Effector memory CD4-positive, alpha-beta T cell (primary cell): Measurements from ENCODE around the gene ARAP1.

Experiments
- DNase-seq, 3 donors: peaks; one replicate each; pipeline ENCODE4 v3.0.0-alpha.2; 2020
- H3K27ac ChIP-seq: 2 replicates; pipeline ENCODE4 v1.7.0; 2013; ENCODE audit warnings: mild to moderate bottlenecking, low read length, moderate library complexity; ENCODE audit not compliant: insufficient read depth, poor library complexity, severe bottlenecking
- H3K27me3 ChIP-seq: replicated peaks from 2 replicates; pipeline ENCODE4 v1.7.0; 2013; ENCODE audit warnings: mild to moderate bottlenecking, low read length; ENCODE audit not compliant: insufficient read depth, control insufficient read depth, poor library complexity, severe bottlenecking
- H3K36me3 ChIP-seq: 2 replicates; pipeline ENCODE4 v1.7.0; 2013; ENCODE audit warnings: mild to moderate bottlenecking, low read length, moderate library complexity; ENCODE audit not compliant: control insufficient read depth, insufficient read depth
- H3K4me1 ChIP-seq: 2 replicates; pipeline ENCODE4 v1.7.0; 2013; ENCODE audit warnings: low read length, mild to moderate bottlenecking; ENCODE audit not compliant: control insufficient read depth, insufficient read depth, poor library complexity, severe bottlenecking
- H3K4me3 ChIP-seq: 2 replicates; pipeline ENCODE4 v1.7.0; 2013; ENCODE audit warnings: low read length, low read depth, mild to moderate bottlenecking; ENCODE audit not compliant: insufficient read depth, poor library complexity, severe bottlenecking
- H3K9me3 ChIP-seq: 2 replicates; pipeline ENCODE4 v1.7.0; 2013; ENCODE audit warnings: mild to moderate bottlenecking, low read length, moderate library complexity; ENCODE audit not compliant: control insufficient read depth

The ARAP1 gene

DNA sequence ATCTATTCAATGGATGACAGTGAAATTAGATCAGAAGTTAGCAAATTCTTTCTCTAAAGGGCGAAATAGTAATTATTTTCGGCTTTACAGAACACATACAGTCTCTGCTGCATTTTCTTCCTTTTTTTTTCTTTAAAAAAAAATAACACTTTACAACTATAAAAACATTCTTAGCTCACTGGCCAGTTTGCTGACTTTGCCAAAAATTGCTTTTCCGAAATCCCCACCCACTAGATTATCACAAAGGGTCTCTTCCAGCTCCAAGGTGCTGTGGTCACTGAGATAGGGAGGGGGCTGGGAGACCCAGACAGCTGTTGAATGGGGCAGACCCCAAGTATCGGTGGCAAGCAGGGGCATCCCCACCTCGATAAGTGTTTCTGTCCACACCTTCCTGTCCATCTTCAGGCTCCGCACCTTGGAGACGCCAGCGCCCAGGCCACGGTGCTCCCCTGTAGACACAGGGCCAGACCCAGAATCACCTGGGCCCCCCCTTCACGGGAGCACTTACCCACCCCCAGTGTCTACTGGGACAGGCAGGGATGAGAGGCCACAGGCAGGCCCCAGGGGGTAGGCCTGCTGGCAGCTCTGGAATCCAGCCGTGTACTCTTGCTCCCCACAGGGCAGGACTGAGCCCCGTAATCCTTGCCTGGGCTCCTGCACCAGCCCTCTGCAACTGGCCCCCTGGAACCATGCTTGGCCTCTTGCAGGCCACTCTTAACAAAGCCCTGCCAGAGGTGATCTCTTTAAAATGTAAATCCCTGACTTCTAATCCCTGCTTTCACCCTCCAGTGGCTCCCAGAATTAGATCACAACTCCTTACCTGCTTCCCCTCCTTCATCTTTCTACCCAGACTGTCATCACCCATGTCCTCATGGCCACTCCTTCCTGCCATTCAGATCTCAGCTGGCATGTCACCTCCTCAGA, 46.5 kb downstream of the ARAP1 start:
- Histone ChIP-seq H3K4me1 (no peaks in the 10 kb centered on the region), H3K36me3 (peaks cover 92% of the 10 kb centered on the region)

DNA sequence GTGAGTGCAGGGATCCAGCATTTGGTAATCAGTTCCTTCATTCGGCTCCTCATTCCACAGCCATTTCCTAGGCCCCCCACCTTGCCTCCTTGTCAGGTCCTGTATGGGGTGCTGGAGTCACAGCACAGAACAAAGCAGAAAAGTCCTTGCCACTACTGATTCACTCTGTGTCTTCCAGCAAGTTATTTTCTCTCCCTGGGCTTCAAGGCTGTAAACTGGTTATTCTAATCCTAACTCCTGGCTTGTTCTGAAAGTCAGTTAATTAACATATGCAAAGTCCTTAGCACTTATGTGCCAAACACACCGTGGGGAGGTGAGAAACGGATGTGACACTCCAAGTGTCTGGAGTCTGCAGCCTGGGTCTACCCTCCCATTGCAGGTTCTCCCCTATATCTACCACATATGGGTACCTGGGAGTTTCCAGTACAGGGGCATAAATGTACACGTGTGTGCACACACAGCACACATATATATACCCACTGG, 47.4 kb downstream of the ARAP1 start:
- H3K4me1 ChIP-seq, result no peaks in the 10 kb centered on the region
- no peak overlapping the region for H3K27ac ChIP-seq
- DNase-seq, result no peak
- H3K9me3 ChIP-seq, result no peaks in the 10 kb centered on the region
- no peaks in the 10 kb centered on the region for H3K27me3 ChIP-seq
- peaks cover 92% of the 10 kb centered on the region for H3K36me3 ChIP-seq
- H3K4me3 ChIP-seq, result no peak overlapping the region

More for the DNA sequence above, 46.5 kb downstream of the ARAP1 start:
- H3K9me3 ChIP-seq, result no peaks in the 10 kb centered on the region
- H3K4me3 ChIP-seq, result no peak overlapping the region
- H3K27ac ChIP-seq, result no peak overlapping the region
- H3K27me3 ChIP-seq, result no peaks in the 10 kb centered on the region
- no peak for DNase-seq

- Histone ChIP-seq H3K9me3 (no peaks in the 10 kb centered on the region), H3K27me3 (no peaks in the 10 kb centered on the region), H3K4me1 (no peaks in the 10 kb centered on the region), H3K4me3 (no peak overlapping the region), H3K36me3 (peaks cover 92% of the 10 kb centered on the region), H3K27ac (no peak overlapping the region)
- no peak for DNase-seq
Observed at GRCh38 chr11:72704028-72704782, 48.0 kb downstream of the ARAP1 start.

DNA sequence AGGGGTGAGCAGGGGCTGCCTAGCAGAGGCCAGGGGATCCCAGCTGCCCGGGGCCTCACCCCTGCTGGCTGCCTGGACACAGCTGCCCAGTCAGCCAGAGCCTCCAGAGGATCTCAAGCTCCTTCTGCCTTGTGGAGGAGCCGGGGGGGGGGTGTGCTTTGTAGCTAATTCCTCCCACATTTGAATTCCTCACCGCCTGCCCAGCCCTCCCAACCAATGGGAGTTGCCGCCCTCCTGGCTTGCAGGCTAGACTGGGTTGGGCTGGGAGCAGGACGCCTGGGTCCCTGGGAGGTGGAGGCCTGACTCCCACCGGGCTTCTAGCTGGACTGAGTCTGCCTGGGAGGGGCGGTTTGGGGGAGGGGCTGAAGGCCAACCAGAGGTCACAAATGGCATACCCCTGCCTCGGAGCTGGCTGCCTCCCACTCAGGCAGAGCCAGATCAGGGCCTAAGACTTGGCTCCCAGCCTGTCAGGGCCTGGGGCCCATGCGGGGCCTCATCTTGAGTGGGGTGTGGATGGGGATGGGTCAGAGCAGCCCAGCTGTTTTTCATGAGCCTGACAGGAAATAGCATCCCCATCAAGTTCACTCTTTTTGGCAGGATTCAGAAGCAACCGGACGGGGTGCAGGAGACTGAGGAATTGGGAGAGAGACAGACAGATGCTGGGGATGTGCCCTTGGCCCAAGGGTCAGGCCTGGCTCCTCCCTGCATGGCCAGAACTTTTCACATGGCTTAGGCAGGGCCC, 48.8 kb downstream of the ARAP1 start:
- H3K4me1 ChIP-seq, result no peaks in the 10 kb centered on the region
- peaks cover 92% of the 10 kb centered on the region for H3K36me3 ChIP-seq
- H3K4me3 ChIP-seq, result no peak overlapping the region
- no peaks in the 10 kb centered on the region for H3K9me3 ChIP-seq
- H3K27ac ChIP-seq, result no peak overlapping the region
- DNase-seq, result no peak
- no peaks in the 10 kb centered on the region for H3K27me3 ChIP-seq

DNA sequence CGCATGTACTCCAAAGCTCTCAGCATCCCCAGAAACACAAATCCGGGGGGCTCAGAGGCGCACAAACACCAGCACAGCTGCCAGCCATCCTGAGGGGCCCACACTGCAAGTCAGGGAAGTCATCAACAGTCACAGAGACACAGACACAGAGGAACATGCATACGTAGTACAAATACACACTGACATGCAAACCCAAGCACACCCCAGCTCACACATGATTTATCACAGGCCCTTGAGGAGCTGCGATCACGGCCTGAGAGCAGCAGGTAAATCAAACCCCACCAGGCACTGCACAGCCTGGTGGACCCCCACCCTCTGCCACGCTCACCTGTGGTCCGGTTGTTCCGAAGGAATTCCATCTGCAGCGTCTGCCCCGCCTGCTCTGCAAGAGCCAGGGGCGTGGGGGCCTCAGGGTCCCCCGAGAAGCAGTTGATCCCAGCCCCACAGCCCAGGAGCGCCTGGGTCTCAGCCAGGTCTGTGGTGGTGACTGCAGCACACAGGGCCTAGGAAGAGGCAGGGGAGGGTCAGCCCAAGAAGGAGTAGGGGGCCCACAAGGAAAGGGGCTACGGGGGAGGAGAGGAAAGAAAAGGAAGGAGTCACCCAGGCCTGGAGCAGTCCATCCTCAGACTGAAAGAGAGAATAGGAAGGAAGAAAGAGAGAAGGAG, 49.5 kb downstream of the ARAP1 start:
- no peak overlapping the region for H3K27ac ChIP-seq
- H3K9me3 ChIP-seq, result no peaks in the 10 kb centered on the region
- no peak overlapping the region for H3K4me3 ChIP-seq
- DNase-seq, result no peak
- H3K36me3 ChIP-seq, result peaks cover 92% of the 10 kb centered on the region
- no peaks in the 10 kb centered on the region for H3K27me3 ChIP-seq
- H3K4me1 ChIP-seq, result no peaks in the 10 kb centered on the region

- no peaks in the 10 kb centered on the region for H3K4me1 ChIP-seq
- no peaks in the 10 kb centered on the region for H3K27me3 ChIP-seq
- H3K27ac ChIP-seq, result no peak overlapping the region
- no peaks in the 10 kb centered on the region for H3K9me3 ChIP-seq
- DNase-seq, result no peak
- H3K4me3 ChIP-seq, result no peak overlapping the region
- peaks cover 92% of the 10 kb centered on the region for H3K36me3 ChIP-seq
Observed at GRCh38 chr11:72702096-72702495, 50.1 kb downstream of the ARAP1 start.

DNA sequence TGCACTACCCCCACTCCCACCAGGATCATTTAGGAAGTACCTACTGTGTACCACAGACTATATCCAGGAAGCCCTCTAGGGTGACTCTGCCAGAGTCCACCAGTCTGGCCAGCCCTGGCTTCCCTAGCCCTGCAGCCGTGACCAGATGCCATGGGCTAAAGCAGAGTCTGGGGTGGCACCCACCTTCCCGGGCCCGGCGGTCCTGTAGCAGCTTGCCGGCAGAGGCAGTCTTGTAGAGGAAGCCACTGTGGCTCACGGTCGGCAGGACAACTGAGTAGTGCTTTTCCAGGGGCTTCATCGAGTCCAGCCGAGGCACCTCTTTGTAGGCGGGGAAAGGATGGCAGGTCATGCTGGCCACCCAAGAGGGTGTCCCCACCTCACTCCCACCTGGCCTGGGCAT, 50.7 kb downstream of the ARAP1 start:
- H3K27ac ChIP-seq, result no peak overlapping the region
- DNase-seq, result no peak
- H3K4me3 ChIP-seq, result no peak overlapping the region
- H3K27me3 ChIP-seq, result no peaks in the 10 kb centered on the region
- H3K9me3 ChIP-seq, result no peaks in the 10 kb centered on the region
- no peaks in the 10 kb centered on the region for H3K4me1 ChIP-seq
- H3K36me3 ChIP-seq, result peaks cover 92% of the 10 kb centered on the region

- Histone ChIP-seq H3K27me3 (no peaks in the 10 kb centered on the region), H3K36me3 (peaks cover 92% of the 10 kb centered on the region), H3K9me3 (no peaks in the 10 kb centered on the region), H3K27ac (no peak overlapping the region), H3K4me1 (no peaks in the 10 kb centered on the region), H3K4me3 (no peak overlapping the region)
- no peak for DNase-seq
Observed at GRCh38 chr11:72700146-72700545, 52.1 kb downstream of the ARAP1 start.

- H3K27ac ChIP-seq, result no peak overlapping the region
Observed at GRCh38 chr11:72697814-72698213, 54.4 kb downstream of the ARAP1 start.

More at GRCh38 chr11:72697814-72698213, 54.4 kb downstream of the ARAP1 start:
- no peaks in the 10 kb centered on the region for H3K4me1 ChIP-seq
- no peak for DNase-seq
- peaks cover 96% of the 10 kb centered on the region for H3K36me3 ChIP-seq
- H3K9me3 ChIP-seq, result no peaks in the 10 kb centered on the region
- H3K4me3 ChIP-seq, result no peak overlapping the region
- H3K27me3 ChIP-seq, result no peaks in the 10 kb centered on the region
